Colonic mucosa (tissue), 4 donors: ENCODE data around the gene HAT1. TPM values are rescaled to one million over a fixed set of nuclear protein-coding genes. Genes with fewer than 3 reads are reported as not detected.

ENCODE experiments used
- DNase-seq: peaks from one replicate; pipeline ENCODE4 v3.0.0-alpha.2; 2020
- H3K27ac ChIP-seq: fragments of 200-600 bp; one replicate; pipeline ENCODE4 v1.8.0; 2021
- H3K27me3 ChIP-seq: fragments of 200-600 bp; one replicate; pipeline ENCODE4 v1.8.0; 2021
- H3K36me3 ChIP-seq: fragments of 200-600 bp; one replicate; pipeline ENCODE4 v1.8.0; 2021
- H3K4me1 ChIP-seq: fragments of 200-600 bp; one replicate; pipeline ENCODE4 v1.8.0; 2021; ENCODE audit warnings: mild to moderate bottlenecking
- H3K4me3 ChIP-seq: fragments of 200-600 bp; one replicate; pipeline ENCODE4 v1.8.0; 2021
- H3K9ac ChIP-seq, 2 donors: one replicate each; pipeline ENCODE4 v1.7.0; 2013; ENCODE audit warnings: control low read depth in 2 of 2, low read depth in 2 of 2, low read length in 2 of 2
- H3K9me3 ChIP-seq: fragments of 200-600 bp; one replicate; pipeline ENCODE4 v1.8.0; 2021
- intact Hi-C: fragments of 100-400 bp; cut with DNase I; formaldehyde crosslinking; loops from one replicate; pipeline ENCODE4 v1.14.1; 2022
- total RNA-seq, 2 donors: library from RNA; stranded (reverse); fragmentation: NEBNext Ultra II Directional in 1 of 2; extraction: Animal tissue kit (Norgen Biotek cat#: 25700) in 1 of 2; gene quantifications; one replicate each; pipeline ENCODE4 v1.2.1, GENCODE V29; 2021
- TF ChIP-seq, protein P1 (sequence below): fragments of 200-600 bp; IDR thresholded peaks from one replicate; pipeline ENCODE4 v1.8.0; 2022; ENCODE audit warnings: antibody characterized with exemption, mild to moderate bottlenecking
- donor health status: healthy.
- donor health status: DM: no; HTN: no; CAD: no.
- donor health status: DM: no; HTN: no; CAD: no.

Gene HAT1
- total RNA-seq, 2 donors from 2014 or later, result 31.8 to 50.7 TPM

DNA sequence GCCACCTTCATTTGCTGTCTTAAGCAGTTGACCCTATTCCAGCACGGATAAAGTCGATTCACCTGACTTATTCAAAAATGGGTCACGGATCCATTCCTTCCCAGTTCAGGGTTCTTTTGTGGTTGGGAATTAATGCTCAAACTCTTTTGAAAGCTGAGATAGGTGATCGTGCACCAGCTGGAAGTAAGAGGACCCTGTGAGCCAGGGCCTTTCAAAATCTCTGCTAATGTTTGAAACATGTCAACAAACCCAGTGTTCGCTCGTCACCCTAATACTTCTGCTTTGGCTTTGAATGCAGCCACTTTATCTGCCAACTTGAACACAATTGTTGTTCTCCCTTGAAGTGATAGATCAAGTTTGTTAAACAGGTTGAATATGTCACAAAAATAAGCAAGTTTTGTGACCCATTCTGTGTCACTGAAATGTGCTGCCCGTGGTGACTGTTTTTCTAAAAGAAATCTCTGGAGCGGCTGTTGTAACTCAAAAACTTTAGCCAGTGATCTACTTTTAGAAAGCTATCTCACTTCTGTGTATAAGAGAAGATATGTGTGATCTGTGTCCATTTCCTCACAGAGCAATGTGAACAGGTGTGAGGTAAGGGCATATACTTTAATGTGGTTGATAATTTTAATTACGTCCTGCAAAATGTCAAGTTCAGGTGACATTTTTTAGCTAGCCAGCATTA, 16.9 kb downstream of the HAT1 start:
- DNase-seq, result no peak
- TF ChIP-seq, protein P1, sequence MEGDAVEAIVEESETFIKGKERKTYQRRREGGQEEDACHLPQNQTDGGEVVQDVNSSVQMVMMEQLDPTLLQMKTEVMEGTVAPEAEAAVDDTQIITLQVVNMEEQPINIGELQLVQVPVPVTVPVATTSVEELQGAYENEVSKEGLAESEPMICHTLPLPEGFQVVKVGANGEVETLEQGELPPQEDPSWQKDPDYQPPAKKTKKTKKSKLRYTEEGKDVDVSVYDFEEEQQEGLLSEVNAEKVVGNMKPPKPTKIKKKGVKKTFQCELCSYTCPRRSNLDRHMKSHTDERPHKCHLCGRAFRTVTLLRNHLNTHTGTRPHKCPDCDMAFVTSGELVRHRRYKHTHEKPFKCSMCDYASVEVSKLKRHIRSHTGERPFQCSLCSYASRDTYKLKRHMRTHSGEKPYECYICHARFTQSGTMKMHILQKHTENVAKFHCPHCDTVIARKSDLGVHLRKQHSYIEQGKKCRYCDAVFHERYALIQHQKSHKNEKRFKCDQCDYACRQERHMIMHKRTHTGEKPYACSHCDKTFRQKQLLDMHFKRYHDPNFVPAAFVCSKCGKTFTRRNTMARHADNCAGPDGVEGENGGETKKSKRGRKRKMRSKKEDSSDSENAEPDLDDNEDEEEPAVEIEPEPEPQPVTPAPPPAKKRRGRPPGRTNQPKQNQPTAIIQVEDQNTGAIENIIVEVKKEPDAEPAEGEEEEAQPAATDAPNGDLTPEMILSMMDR, result no peak
- Histone ChIP-seq H3K36me3 (no peaks in the 10 kb centered on the region), H3K27me3 (no peaks in the 10 kb centered on the region), H3K4me1 (no peaks in the 10 kb centered on the region), H3K9me3 (no peaks in the 10 kb centered on the region), H3K4me3 (no peak overlapping the region), H3K27ac (no peak overlapping the region), H3K9ac (no peak overlapping the region)
- intact Hi-C loops, result no loop called here

DNA sequence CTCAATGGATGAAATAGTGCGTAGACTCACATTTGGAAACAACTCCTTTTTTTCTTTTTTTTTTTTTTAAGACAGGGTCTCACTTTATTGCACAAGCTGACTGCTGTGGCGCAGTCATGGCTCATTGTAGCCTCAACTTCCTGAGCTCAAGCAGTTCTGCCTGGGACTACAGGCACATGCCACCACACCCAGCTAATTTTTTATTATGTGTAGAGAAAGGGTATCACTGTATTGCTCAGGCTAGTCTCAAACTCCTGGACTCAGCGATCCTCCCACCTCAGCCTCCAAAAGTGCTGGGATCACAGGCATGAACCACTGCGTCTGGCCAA, 17.4 kb downstream of the HAT1 start:
- Histone ChIP-seq H3K9ac (no peak overlapping the region), H3K27me3 (no peaks in the 10 kb centered on the region), H3K4me1 (no peaks in the 10 kb centered on the region), H3K27ac (no peak overlapping the region), H3K4me3 (no peak overlapping the region), H3K9me3 (no peaks in the 10 kb centered on the region), H3K36me3 (no peaks in the 10 kb centered on the region)
- intact Hi-C loops, result no loop called here
- TF ChIP-seq, protein P1, result no peak
- DNase-seq, result no peak

DNA sequence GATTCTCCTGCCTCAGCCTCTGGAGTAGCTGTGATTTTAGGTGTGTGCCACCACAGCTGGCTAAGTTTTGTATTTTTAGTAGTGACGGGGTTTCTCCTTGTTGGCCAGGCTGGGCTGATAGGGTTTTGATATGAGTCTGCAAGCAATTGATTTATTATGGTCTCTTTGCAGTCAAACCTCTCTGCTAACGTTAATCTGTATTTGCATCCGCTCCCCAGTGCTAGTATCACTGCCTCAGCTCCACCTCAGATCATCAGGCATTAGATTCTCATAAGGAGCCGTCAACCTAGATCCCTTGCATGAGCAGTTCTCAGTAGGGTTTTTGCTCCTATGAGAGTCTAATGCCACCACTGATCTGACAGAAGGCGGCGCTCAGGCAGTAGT, 19.0 kb downstream of the HAT1 start:
- no peak for DNase-seq
- Histone ChIP-seq H3K4me3 (no peak overlapping the region), H3K4me1 (no peaks in the 10 kb centered on the region), H3K9ac (no peak overlapping the region), H3K9me3 (no peaks in the 10 kb centered on the region), H3K36me3 (no peaks in the 10 kb centered on the region), H3K27ac (no peak overlapping the region), H3K27me3 (no peaks in the 10 kb centered on the region)
- TF ChIP-seq, protein P1, result no peak
- intact Hi-C loops, result no loop called here

DNA sequence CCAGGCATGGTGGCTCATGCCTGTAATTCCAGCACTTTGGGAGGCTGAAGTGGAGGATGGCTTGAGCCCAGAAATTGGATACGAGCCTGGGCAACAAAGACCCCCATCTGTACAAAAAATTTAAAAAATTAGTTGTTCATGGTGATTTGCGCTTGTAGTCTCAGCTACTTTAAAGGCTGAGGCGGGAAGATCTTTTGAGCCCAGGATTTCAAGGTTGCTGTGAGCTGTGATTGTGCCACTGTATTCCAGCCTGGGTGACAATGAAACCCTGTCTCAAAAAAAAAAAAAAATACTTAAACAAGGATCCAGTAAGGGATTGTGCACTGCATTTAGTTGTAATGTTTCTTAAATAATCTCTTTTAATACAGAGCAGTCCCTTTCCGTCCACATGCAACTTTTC, 21.6 kb downstream of the HAT1 start:
- Histone ChIP-seq H3K36me3 (no peaks in the 10 kb centered on the region), H3K4me3 (no peak overlapping the region), H3K9ac (no peak overlapping the region), H3K9me3 (no peaks in the 10 kb centered on the region), H3K27ac (no peak overlapping the region), H3K4me1 (no peaks in the 10 kb centered on the region), H3K27me3 (no peaks in the 10 kb centered on the region)
- intact Hi-C loops, result no loop called here
- TF ChIP-seq, protein P1, result no peak
- DNase-seq, result no peak

DNA sequence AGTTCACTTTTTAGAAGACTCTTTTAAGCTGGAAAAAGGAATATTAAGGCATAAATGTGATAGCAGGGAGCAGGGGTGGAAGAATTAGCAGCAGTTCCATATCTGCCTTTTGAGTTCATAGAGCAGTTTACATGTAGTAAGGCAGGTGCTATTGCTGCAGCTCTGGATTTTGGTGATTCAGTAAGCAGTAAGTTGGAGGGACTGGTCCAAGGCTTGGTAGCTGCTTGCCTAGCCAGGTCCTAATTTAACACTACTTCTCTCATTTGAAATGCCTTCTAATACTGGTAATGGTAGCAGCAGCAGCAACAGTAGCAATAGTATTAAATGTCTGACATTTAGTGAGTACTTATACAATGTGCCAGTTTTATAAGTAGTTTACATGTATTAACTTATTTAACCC, 30.0 kb downstream of the HAT1 start:
- H3K27me3 ChIP-seq, result no peaks in the 10 kb centered on the region
- no peak overlapping the region for H3K4me3 ChIP-seq
- intact Hi-C loops, result no loop called here
- no peaks in the 10 kb centered on the region for H3K36me3 ChIP-seq
- H3K9ac ChIP-seq, result no peak overlapping the region
- H3K9me3 ChIP-seq, result no peaks in the 10 kb centered on the region
- no peak overlapping the region for H3K27ac ChIP-seq
- TF ChIP-seq, protein P1, result no peak
- DNase-seq, result no peak
- no peaks in the 10 kb centered on the region for H3K4me1 ChIP-seq
